Fibroblast of lung (primary cell): ENCODE results near the gene TDRD7.

ENCODE experiments used
- EZH2 ChIP-seq: IDR thresholded peaks from 2 replicates; pipeline ENCODE4 v1.5.1; 2012; ENCODE audit warnings: low read length, control low read depth, mild to moderate bottlenecking; ENCODE audit errors: missing control alignments
- TF ChIP-seq, protein P1 (sequence below), 2 donors: IDR thresholded peaks in 1 of 2; conservative IDR thresholded peaks in 1 of 2; 1 replicate in 1 of 2; 2 replicates in 1 of 2; pipeline ENCODE4 v1.5.1; 2011 to 2012; ENCODE audit warnings: low read length in 2 of 2, control low read depth in 1 of 2, inconsistent platforms in 1 of 2, low read depth in 1 of 2, mild to moderate bottlenecking in 1 of 2

GRCh38 chr9:97437051-97437600 is 25.2 kb downstream of the TDRD7 start:
- TF ChIP-seq, protein P1, sequence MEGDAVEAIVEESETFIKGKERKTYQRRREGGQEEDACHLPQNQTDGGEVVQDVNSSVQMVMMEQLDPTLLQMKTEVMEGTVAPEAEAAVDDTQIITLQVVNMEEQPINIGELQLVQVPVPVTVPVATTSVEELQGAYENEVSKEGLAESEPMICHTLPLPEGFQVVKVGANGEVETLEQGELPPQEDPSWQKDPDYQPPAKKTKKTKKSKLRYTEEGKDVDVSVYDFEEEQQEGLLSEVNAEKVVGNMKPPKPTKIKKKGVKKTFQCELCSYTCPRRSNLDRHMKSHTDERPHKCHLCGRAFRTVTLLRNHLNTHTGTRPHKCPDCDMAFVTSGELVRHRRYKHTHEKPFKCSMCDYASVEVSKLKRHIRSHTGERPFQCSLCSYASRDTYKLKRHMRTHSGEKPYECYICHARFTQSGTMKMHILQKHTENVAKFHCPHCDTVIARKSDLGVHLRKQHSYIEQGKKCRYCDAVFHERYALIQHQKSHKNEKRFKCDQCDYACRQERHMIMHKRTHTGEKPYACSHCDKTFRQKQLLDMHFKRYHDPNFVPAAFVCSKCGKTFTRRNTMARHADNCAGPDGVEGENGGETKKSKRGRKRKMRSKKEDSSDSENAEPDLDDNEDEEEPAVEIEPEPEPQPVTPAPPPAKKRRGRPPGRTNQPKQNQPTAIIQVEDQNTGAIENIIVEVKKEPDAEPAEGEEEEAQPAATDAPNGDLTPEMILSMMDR (conservative IDR thresholded peaks at IDR 0.05 in 1 of 2, IDR thresholded peaks at IDR 0.05 in 1 of 2; ENCODE audit: low read depth in 1 of 2, low read length in 2 of 2), result no peak
- TF ChIP-seq EZH2, result no peak
